M059J (cell line): ENCODE measurements around the gene UBE2I. TPM values are rescaled to one million over a fixed set of nuclear protein-coding genes. Genes with fewer than 3 reads are reported as not detected.

Source experiments
- DNase-seq: peaks from one replicate; pipeline ENCODE4 v3.0.0-alpha.2; 2012; ENCODE audit warnings: low read depth
- total RNA-seq: library from RNA; depleted of rRNA; stranded (reverse); fragments of >200 nt; shearing (Covaris generic); gene quantifications from 2 replicates; pipeline ENCODE4 v1.2.3, GENCODE V29; 2014

Gene UBE2I
- total RNA-seq, 1 experiment from 2014 or later, result 85.7 TPM

GRCh38 chr16:1330931-1331711 lies 21.7 kb downstream of the UBE2I start:
- no peak for DNase-seq

GRCh38 chr16:1331712-1332617 lies 22.5 kb downstream of the UBE2I start:
- DNase-seq, result peak; percentile 91

GRCh38 chr16:1332618-1333148 lies 23.2 kb downstream of the UBE2I start:
- no peak for DNase-seq

DNA sequence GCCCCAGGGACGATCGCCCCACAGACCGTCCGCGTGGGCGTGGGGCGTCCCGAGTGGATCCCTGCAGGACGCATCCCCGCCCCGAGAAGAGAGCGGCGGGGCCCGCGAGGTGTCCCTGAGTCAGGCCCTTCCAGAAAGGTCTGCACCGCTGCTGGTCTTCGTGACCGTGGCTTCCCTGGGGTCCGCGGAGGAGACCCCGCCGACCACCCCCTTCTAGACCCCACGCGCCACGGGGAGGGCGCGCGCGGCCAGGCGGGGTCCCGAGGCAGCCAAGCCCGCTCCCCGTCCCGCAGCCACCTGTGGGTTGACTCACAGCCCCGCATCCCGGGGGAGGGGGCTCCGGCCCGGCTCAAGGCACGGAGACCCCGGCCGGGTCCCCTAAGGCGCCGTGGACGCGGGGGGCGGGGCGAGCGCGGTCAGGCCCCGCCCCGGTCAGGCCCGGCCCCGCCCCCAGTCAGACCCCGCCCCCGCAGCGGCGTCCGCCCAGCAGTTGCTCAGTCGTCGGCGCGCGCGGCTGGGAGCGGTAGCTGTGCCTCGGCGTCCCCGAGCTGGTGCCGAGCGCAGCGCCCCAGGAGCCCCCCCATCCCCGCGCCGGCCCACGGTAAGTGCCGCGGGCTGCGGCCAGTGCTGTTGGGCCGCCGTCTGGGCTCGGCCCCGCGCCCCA lies 23.8 kb downstream of the UBE2I start, which contains the start of gene BAIAP3:
BAIAP3 (plus strand) TSS at position 497 of the 664 bp plus-strand sequence. CDS start 4,905 bp downstream, outside the sequence.
- no peak for DNase-seq

- DNase-seq, result no peak
Observed at GRCh38 chr16:1333854-1334700, 24.6 kb downstream of the UBE2I start.

GRCh38 chr16:1334739-1335138 lies 25.3 kb downstream of the UBE2I start:
- DNase-seq, result no peak

- no peak for DNase-seq
Observed at GRCh38 chr16:1335211-1335971, 26.0 kb downstream of the UBE2I start.

DNA sequence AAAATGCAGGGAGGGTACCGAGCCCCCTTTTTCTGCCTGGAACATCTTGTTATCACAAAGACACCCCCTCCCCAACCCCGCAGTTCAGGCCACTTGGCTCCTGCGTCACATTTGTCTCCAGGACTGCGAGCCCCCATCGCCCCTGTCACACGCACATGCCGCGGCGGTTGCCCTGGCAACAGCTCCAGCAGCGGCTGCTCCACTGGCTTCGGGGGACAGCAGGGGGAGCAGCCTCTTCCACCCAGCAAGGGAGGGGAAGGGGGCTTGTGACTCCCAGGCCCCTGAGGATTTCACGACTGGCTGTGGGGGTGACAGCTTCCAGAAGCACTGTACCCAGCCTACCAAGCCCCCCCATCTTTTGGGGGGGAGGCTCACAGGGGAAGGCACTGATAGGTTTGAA lies 26.6 kb downstream of the UBE2I start:
- no peak for DNase-seq

- DNase-seq, result no peak
Observed at GRCh38 chr16:1336619-1337018, 27.2 kb downstream of the UBE2I start.

- no peak for DNase-seq
Observed at GRCh38 chr16:1337486-1337885, 28.1 kb downstream of the UBE2I start.

DNA sequence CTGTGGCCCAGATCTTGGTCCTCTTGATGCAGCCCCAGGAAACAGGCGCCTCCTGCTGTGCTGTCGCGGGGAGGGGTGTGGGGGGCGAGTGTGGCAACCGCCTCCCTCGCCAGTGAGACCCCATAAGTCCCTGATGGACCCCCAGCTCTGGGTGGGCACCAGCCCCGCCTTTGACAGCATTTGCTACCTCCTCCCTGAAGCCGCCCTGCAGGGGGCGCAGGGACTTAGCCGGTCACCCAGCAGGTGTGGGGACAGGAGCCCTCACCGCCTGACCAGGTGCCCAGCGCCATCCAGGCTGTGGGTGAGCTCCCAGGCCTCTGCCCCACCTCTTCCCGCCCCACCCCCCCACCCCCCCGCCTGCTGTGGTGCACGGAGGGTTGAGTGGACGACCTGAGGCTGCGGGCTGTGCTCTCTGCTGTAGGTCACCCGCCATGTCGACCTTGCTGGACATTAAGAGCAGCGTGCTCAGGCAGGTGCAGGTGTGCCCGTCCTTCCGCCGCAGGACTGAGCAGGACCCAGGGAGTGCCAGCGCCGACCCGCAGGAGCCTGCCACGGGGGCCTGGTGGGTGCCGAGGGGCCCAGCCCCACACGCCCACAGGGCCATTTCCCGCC lies 28.8 kb downstream of the UBE2I start:
- no peak for DNase-seq

DNA sequence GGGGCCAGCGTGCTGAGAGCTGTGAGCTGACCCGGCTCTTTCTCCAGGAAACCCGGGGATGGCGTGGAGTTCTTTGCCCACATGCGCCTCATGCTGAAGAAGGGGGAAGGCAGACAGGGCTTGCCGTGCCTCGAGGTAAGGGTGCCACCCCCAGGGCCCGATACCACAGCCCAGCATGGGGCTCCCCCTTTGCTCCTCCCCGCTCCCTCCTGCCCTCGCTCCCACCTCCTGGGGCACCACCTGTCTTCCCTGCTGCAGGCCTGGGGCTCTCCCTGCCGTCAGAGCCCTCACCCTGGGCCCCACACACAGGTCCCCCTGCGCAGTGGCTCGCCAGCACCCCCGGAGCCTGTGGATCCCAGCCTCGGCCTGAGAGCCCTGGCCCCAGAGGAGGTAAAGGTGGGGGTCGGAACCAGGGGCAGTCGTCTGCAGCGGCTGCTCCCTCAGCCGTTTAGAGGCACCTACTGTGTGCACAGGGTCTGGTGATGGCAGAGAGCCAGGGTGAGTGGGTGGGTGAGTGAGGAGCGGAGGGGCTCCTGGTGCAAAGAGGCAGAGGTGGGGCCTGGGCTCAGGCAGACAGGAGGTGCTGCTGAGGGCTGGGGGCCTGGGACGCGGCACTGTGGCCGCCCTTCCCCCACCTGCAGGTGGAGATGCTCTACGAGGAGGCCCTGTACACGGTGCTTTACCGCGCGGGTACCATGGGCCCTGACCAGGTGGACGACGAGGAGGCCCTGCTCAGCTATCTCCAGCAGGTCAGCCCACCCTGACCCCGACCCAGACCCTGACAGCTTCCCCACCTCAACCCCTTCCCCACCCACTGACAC lies 29.6 kb downstream of the UBE2I start:
- no peak for DNase-seq

GRCh38 chr16:1340730-1341494 lies 31.5 kb downstream of the UBE2I start:
- DNase-seq, result no peak

DNA sequence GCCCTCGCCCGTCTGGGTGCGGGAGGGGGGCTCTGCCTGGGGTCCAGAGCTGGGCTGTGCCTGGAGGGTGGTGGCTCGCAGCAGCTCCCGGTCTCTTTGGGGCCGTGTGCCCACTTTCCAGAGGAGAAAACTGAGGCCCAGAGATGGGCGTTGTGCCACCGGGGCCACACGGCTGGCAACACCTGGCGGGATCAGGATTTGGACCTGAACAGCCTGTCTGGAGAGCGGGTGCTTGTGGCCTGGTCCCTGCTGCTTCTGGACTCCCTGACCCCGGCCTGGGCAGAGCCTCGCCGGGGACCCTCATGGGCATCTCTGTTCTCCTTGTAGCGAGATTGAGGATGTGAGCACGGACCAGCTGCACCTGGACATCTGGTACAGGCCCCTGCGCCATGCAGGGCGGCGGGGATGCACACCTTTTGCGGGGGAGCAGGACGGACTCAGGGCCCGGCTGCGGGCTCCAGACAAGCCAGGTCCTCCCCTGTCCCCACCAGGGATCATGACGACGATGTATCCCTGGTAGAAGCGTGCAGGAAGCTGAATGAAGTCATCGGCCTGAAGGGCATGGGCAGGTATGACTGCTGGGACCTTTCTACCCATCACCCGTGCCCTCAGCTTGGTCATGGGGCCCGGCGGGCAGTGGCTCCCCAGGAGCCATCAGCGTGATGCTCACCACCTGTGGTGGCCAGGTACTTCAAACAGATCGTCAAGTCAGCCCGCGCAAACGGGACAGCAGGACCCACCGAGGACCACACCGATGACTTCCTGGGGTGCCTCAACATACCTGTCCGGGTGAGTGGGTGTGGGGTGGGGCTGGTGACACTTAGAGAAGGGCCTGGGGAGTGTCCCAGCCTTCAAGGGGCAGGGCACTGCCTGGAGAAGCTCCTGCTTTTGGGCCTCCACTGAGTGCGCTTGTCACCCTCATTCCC lies 32.3 kb downstream of the UBE2I start:
- DNase-seq, result no peak

DNA sequence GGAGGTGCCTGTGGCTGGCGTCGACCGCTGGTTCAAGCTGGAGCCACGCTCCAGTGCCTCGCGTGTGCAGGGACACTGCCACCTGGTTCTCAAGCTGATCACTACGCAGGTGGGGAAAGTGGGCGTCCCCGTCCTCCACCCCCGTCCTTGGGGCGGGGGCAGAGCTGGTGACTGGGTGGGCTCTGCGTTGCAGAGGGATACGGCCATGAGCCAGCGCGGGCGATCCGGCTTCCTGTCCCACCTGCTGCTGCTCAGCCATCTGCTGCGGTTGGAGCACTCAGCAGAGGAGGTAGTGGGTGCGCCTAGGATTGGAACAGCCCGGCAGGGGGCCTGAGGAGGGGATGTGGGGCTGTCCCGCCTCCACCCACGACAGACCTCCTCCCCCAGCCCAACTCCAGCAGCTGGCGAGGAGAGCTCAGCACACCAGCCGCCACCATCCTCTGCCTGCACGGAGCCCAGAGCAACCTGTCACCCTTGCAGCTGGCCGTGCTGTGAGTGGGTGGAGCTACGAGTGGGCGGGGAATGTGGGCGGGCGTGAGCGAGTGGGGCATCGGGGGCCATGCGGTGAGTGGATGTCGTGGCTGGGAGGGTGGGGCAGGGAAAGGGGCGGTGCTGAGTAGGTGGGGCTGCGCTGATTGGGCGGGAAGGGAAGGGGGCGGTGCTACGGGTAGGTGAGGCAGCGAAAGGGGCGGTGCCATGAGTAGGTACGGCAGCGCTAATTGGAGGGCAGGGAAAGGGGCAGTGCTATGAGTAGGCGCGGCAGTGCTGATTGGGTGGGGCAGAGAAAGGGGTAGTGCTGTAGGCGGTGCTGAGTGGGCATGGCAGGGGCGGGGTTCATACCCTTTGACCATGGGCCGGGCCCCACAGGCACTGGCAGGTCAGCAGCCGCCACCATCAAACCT lies 33.3 kb downstream of the UBE2I start:
- DNase-seq, result peak; percentile 86
